CD4-positive, alpha-beta T cell treated with Interleukin-17A for 1 hour (primary cell): Measurements from ENCODE around the gene VAC14.
"Not testable (repeated sequence)": the region's sequence is repeated elsewhere in the genome, so short reads cannot be mapped to it uniquely, and the experiment has no call there.

Experiments used
- DNase-seq: peaks from one replicate; pipeline ENCODE4 v3.0.0-alpha.2; 2020

Gene VAC14

DNA sequence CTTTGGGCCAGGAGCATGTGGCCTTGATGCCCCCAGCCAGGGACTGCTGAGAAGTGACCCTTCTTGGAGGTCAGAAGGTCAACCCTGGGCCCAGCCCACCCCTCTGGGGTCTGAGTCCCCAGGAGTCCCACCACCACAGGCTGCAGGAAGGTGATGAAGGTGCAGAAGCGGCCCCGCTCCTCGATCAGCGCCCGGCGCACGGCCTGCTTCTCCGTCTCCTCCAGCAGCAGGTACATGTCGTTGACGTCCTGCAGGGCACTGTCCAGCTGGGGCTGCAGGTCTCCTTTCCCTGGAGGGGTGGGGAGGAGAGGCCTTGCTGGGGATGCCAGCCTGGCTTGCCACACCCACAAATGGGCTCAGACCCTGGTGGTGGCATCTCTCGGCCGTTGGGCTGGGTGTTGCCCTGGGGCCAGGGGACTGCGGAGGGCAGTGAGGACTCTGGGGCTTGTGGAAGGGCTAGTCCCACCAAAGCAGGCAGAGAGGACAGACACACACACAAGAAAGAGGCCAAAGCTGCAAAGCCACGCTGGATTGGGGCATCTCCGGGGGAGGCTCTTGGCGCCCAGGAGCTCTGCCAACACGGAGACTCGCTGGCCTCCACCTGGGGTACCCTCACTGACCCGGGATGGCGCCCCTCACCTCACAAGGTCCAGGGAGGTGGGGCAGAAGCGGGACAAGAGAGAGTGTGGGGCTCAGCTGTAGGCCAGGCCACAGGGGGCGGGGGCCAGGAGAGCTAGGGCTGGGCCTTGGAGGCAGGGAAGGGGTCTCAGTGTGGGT is 122.6 kb downstream of the VAC14 start:
- no peak for DNase-seq

DNA sequence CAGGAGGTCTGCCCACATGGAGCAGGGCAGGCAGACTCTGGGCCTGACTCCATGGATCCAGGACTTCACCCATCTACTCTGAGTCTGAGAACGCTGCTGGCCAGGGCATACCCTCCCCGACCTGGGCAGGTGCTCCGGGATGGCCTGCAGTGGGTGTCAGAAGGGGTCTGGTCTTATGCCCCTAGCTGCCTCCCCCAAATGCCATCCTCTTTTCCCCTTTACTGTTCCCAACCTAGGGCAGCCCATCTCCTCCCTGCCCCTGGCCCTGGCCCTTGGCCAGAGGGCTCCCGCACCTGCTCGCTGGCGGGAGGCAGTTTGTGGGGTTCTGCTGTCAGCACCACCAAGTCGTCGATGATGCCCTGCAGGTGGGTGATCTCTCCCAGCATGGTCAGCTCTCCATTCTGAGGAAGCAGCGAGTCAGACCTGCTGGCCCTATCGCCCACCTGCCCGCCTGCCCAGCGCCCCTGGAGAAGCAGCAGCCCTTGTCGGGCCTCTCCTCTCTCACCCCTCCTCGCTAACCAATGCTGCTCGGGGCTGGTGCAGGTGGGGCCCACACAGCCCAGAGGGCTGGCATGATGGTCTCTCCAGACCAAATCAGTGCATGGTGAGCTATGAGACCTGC is 123.3 kb downstream of the VAC14 start:
- DNase-seq, result no peak

DNA sequence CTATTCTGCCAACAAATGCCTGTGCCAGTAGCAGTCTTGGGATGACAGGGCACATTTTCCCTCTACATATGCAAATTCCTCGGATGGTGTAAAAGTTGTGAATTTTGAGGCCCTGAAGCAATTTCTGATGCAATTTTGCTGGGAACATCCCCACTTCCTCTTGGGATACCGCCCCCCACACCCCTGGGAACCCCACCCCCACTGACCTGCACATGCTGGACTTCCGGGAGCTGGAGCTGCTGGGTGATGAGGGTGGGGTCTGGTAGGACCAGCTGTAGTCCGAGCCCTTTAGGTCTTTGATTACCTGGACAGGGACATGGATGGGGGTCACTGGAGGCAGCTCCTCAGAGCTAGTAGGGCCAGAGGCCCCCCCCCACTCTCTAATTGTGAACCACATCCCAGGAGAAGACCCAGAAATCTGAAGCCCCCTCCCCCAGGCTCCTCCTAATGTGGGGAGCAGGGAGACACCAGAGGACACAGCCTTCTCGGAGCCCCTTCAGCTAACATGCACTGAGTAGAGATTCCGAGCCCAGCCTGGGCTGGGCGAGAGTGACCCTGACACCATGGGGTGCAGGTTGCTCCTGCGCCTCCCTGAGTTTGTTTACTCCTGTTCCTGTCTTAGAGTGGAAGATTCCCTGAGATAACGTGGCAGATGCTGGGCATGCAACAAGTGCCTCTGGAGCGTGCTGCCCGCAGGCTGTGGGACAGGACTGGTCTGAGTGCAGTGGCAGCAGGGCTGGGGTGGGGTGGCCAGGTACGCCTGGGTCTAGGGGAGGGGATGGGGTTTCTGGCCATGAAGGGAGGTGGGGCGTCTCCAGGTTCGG is 124.1 kb downstream of the VAC14 start:
- DNase-seq, result no peak

DNA sequence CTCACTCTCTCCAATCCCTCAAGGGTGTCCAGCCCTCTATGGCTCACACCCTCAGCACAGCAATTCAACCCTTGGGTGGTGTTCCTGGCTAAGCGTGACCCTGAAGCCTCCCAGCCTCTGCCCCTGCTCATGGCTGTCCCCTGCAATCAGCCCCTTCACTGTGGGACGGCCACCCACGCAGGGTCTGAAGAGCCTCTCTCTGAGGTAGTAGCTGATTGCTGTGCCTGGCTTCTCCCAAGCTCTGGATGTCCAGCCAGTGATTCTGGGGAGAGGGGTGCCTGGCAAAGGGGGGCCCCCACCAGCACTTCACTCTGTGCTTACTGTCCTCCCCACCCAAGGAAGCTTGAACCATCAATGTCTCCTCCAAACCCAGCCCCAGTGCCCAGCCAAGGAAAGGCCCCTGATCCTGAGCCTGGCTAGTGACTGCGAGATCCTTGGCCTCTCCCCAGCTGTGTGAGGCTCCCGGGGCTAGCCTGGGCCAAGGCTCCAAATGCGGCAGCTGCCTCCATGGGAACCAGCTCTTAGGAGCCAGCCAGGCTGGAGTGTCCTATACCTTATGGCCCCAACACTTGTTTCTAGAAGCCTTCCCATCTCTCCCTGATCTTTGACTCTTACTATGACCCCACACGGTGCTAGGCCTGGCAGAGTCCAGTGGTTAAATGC is 125.0 kb downstream of the VAC14 start:
- no peak for DNase-seq

DNA sequence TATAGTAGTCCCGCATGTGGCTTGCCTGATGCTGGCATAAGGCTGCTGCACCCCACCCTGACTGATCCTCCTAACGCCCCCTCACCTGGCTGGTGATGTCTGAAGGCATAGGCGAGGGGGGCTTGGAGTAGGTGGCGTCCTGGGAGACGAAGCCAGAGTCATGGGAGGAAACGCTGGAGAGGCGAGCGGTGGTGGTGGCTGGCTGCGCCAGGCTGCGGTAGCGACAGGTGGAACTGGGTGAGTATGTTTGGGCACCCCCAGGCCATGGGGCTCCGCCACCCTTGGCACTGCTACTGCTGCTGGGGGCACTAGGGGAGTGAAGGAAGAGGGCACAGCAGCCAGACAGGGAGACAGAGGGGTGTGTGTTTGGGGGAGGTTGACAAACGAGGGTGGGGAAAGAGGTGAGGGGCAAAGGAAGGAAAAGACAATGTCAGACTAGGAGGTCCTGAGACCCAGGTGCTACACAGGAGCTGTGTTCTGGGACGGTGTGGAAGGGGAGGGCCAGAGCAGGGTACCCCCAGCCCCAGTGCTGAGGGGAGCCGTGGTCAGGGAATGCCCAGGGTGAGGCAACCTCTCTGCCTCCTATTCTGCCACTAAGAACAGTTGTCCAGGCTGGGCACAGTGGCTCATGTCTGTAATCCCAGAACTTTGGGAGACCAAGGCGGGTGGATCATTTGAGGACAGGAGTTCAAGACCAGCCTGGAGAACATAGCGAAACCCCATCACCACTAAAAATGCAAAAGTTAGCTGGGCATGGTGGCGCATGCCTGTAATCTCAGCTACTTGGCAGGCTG is 126.5 kb downstream of the VAC14 start:
- no peak for DNase-seq

DNA sequence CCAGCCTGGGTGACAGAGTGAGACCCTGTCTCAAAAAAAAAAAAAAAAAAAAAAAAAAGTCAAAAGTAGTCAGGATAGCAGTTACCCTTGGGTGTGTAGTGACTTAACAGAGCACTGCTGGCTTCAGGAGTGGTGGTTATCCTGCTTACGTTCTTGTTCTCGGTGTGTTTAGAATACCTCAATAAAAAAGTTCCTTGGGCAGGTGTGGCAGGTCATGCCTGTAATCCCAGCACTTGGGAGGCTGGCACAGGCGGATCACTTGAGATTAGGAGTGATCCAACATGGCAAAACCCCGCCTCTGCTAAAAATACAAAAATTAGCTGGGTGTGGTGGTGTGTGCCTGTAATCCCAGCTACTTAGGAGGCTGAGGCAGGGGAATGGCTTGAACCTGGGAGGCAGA is 130.0 kb downstream of the VAC14 start:
- DNase-seq, result not testable (repeated sequence)

DNA sequence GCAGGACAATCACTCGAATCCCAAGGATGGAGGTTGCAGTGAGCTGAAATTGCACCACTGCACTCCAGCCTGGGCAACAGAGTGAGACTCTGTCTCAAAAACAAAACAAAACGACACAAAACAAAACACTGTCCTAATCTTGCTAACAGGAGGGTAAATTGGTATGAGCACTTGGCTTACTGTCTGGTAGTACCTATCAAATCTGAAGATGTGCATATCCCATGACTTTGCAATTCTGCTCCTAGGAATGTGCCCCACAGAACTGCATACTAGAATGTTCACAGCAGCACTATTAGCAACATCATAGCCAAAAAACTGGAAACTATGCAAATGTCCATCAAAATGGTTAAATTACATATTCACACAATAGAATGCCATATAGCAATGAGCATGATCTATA is 130.8 kb downstream of the VAC14 start:
- DNase-seq, result no peak

DNA sequence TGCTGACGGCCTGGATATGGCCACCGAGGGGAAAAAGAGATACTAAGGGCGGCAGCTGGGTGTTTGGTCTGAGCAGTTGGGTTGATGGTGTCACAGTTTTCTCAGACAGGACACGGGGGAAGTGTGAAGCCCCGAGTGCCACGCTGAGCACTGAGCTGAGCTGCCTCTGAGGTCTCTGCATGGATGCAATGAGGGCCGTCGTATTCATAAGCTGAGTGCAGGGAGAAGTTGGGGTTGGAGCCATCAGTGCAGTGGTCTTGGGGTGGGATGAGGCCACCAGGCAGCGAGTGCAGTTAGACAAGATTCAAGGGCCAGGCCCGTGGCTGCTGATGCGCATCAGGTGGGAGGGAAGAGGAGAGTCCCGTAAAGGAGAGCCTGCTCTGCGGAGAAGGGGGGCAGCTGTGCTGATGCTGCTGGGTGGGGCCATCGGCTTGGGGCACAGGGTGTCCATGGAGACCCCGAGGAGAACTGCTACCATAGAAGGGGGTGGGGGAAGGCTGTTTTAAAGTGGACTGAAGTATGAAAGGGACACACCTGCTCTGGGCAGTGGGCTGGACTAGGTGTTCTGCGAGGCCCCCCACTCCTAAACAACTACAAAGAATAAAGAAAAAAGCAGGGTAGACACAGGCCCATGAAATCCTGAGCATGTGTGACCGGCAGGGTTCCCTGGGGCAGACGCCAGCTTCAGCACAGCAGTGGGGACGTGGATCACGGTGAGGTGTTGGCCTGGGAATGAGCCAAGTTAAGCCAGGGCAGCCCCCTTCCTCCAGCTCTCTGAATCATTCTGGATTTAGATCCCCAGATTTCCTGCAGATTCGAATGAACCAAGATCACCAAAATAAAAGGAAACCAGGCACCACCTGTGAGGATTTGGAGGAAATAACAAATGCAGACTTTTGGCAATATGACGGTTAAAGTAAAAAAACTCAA is 134.9 kb downstream of the VAC14 start:
- no peak for DNase-seq

DNA sequence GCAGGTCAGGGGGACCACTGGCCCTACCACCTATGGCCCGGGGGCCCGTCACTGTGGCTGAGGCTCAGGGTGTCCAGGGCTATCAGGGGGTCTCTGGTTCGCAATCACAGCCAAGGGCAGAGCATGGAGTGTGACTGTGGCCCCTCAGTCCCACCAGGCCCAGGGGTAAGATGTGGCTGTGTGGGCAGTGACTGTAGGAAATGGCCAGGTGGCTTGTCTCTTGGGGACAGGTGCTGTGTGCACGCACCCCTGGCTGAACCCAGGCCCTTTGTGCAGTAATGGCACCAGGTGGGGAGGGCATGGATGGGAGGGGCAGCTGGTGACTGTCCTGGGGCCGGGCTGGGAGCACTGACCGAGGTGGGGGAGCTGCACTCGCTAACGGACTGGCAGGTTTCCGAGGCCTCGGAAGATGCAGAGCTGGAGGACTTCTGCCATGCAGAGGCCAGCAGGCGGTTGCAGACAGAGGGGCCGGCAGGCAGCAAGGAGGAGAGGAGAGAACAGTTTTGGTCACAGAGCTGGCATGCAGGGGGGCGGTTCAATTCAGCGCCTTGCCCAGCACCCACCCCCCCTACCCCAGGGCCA is 135.8 kb downstream of the VAC14 start:
- DNase-seq, result no peak

DNA sequence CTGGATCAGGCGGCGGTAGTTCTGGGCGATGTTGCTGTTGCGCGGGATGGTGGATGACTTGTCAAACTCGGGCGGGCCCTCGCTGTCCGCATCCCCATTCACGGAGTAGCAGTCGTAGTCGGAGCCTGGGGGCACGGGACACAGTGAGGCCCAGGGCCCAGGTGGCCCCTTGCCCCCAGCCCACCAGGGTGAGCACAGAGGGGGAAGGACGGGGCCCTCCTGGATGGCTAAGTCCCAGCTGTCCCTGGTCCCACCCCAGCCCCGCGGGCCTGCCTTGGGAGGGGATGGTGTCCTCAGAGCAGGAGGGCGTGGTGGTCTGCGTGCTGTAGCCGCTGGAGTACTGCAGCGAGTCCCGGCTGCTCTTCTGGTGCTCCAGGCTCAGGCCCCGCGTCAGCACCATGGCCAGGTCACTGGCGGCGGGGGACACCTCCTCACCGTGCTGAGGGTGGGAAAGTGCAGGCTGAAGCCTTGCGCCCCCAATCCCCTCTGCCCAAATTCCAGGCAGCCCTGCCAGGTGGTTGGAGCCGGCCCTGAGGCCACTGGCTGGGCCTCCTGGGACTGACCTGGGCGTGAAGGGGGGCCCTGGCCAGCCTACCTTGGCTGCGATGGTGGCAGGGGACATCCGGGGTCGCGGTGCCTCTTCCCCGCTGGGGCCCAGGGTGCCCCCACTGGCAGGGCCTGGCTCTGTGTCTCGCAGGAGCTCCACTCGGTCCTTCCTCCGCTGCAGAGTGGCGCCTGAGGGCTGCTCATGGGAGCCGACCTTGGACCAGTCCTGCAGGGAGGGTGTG is 136.4 kb downstream of the VAC14 start:
- no peak for DNase-seq

DNA sequence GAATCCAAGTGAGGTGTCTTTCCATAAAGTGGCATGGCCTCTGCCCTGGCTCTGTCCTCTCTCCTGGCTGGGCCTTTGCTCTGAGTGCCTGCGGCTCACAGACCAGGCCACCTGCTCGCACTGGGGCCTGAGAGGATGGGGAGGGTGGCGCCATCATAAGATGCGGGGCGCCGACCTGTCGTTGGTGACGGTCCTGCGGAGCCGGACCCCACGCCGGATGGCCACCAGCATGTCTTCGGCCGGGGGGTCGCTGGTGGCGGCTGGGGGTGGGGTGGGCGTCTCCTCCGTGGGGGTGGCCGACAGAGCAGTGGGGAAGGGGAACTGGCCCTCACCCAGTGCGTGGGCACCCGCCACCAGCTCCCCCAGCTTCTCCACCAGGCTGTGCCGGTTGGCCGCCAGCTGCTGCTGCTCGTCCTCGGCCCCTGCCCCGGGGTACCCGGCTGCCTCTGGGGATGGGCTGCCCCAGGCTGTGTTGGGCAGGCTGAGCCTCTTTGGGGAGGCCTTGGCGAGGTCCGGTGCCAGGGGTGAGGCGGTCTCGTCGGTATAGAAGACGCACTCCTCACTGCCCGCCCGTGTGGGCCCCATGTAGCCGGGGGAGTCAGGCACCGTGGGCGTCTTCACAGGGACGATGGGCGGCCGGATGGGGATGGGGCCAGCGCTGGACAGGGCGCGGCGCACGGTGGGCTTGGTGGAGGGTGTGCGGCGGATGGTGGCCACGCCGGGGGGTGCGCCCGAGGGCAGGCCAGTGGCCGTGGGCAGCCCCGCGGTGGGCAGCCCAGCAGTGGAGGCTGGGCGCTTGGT is 137.2 kb downstream of the VAC14 start:
- DNase-seq, result no peak

DNA sequence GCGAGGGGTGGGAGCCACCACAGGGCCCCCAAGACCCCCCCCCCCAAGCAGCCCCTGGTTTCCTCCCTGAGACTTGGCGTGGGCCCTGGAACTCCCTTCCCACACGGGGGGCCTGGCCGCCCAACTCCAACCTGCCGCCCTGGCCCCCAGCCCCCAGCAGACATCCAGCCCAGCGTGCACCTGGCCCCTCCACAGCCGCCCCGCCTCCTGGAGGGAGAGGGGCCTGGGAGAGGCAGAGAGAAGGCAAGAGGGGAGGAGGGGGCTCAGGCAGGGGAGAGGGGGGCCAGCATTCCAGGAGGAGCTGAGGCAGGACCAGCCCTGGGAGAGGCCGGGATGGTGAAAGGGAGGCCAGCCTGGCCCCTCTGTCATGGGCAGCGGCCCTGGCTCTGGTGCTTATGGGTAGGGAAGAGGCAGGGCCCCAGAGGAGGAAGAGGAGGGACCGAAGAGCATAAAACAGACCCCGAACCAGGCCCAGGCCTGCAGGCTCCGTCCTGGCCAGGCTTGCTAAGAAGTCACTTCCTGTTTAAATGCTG is 137.9 kb downstream of the VAC14 start:
- DNase-seq, result no peak

DNA sequence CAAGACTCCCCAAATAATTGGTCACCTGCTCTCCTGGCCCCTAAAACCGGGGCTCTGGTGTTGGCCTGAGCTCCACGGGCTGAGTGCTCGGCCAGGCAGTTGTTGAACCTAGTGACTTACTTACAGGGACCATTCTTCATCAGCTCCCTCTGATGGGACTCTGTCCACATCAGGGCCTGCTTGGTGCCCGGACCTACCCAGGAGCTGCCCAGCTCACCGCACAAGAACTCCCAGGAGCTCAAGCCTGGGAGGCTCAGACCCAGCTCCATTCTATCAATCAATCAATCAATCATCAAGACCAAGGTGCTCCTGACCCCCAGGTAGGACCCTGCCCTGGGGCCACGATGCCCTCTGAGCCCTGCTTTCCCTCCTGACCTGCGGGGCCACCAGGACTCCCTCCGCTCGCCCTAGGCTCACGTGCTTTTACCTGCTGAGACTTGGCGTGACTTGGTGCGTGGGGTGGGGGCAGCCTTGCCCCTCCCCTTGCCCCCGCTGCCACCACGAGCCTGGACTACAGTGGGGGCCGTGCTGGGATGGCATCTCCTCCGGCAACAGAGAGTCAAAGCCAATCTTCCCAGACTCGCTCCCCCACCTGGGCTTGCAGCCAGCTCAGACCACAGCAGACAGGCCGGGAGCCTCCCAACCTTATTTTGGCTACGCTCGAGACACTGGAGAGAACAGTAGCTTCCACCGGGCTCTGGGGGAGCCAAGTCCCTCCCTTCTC is 138.9 kb downstream of the VAC14 start:
- DNase-seq, result no peak

DNA sequence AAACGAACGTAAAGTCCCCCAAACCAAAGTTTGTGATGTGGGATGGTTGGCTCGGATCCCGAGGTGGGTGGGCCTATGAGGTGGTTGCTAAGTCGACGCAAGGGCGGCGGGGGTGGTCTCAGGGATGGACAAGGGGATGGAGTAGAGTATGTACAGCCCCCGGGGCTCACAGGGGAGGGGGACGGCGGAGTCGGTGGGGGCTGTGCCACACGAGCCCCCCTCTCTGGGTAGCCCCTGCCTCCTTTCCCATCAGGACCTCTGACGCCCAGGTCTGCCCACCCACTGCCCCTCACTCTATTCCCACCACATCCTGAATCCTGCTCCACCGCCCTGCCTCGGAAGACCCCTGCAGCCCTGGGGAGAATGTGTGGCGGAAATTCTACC is 139.4 kb downstream of the VAC14 start:
- no peak for DNase-seq

DNA sequence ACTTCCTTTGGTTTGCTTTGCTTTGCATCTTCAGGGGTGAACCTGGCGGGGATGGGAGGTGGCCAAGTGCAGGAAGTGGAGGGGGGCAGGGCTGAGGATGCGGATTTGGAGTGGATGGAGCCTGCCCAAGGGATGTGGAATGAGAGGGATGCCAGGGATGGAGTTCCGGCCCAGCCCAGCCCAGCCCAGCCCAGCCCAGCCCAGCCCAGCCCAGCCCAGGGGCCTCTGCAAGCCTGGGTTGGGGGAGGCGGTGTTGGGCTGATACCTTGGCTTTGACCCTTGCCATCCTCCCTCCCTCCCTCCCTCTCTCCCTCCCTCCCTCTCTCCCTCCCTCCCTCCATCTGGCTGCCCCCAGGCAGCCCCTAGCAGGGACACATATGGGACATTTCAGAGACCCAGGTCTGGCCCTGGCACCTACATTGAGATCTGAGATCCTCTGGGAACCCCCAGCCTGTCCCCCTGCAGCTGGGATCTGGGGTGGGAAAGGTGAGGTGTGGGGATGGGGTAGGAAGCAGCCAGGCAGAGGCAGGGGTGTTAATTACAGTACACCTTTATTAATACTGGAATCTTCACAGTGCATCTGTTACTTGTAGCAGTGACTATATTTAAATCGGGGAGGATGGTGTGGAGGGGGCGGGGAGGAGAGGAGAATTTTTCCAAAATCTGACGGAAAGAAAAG is 140.1 kb downstream of the VAC14 start:
- no peak for DNase-seq

DNA sequence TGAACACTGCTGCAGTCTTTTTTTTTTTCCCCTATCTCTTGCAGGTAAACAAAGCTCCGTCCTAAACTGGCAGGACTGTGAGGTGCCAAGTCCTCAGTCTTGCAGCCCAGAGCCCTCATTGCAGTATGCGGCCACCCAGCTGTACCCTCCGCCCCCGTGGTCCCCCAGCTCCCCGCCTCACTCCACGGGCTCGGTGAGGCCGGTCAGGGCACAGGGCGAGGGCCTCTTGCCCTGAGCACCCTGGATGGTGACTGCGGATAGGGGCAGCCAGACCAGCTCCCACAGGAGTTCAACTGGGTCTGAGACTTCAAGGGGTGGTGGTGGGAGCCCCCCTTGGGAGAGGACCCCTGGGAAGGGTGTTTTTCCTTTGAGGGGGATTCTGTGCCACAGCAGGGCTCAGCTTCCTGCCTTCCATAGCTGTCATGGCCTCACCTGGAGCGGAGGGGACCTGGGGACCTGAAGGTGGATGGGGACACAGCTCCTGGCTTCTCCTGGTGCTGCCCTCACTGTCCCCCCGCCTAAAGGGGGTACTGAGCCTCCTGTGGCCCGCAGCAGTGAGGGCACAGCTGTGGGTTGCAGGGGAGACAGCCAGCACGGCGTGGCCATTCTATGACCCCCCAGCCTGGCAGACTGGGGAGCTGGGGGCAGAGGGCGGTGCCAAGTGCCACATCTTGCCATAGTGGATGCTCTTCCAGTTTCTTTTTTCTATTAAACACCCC is 140.8 kb downstream of the VAC14 start:
- no peak for DNase-seq

DNA sequence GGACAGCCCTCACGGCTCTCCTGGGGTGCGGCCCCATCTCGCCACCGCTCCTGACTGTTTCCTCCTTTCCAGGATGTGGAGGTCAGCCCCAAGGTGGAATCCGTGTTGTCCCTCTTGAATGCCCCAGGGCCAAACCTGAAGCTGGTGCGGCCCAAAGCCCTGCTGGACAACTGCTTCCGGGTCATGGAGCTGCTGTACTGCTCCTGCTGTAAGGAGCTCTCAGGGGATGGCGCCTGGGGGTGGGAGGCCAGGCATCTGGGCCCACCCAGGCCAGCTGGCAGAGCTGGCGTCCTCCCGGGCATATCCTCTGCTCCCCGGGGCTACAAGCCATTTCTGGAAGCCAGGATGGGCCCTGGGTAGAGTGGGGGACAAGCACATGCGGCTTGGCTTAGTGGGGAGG is 141.4 kb downstream of the VAC14 start:
- no peak for DNase-seq
